SU-DHL-6 (cell line): Measurements from ENCODE around the gene ZNF197.

Experiments used
- H2AFZ ChIP-seq: fragments of 200-600 bp; sonication (generic); 2 replicates; pipeline ENCODE4 v1.6.1; 2014; ENCODE audit warnings: low read depth, mild to moderate bottlenecking, moderate library complexity, mixed read lengths, antibody characterized with exemption, low read length; ENCODE audit not compliant: severe bottlenecking
- H3F3A ChIP-seq: fragments of 200-600 bp; shearing (Covaris generic); 2 replicates; pipeline ENCODE4 v1.6.0; 2016; ENCODE audit warnings: antibody characterized with exemption, mild to moderate bottlenecking; ENCODE audit not compliant: insufficient read depth
- H3K27ac ChIP-seq: fragments of 200-600 bp; sonication (generic); 2 replicates; pipeline ENCODE4 v1.5.1; 2016; ENCODE audit warnings: low read depth, mild to moderate bottlenecking, low read length, moderate library complexity, mixed read lengths
- H3K27me3 ChIP-seq: fragments of 200-600 bp; sonication (generic), shearing (Covaris generic); 2 replicates; pipeline ENCODE4 v1.6.0; 2014; ENCODE audit warnings: mild to moderate bottlenecking, low read length
- H3K36me3 ChIP-seq: fragments of 200-600 bp; sonication (generic); 2 replicates; pipeline ENCODE4 v1.6.1; 2014; ENCODE audit warnings: mild to moderate bottlenecking, low read length, mixed read lengths
- H3K4me2 ChIP-seq: fragments of 300-600, 200-600 bp; shearing (Covaris generic), sonication (generic); 2 replicates; pipeline ENCODE4 v1.6.0; 2014; ENCODE audit warnings: low read length, low read depth, mild to moderate bottlenecking; ENCODE audit not compliant: poor library complexity, severe bottlenecking
- H3K4me3 ChIP-seq: fragments of 200-600 bp; sonication (generic); 2 replicates; pipeline ENCODE4 v1.5.1; 2014; ENCODE audit warnings: antibody characterized with exemption, low read length, mild to moderate bottlenecking, mixed read lengths; ENCODE audit not compliant: insufficient read depth, poor library complexity, severe bottlenecking
- H3K79me2 ChIP-seq: fragments of 200-600 bp; sonication (generic); 2 replicates; pipeline ENCODE4 v1.6.1; 2014; ENCODE audit warnings: mild to moderate bottlenecking, low read length, moderate library complexity; ENCODE audit not compliant: insufficient read depth
- H3K9ac ChIP-seq: fragments of 200-600 bp; sonication (generic); 2 replicates; pipeline ENCODE4 v1.7.0; 2014; ENCODE audit warnings: mild to moderate bottlenecking, low read length
- H3K9me2 ChIP-seq: fragments of 200-600 bp; sonication (generic); replicated peaks from 2 replicates; pipeline ENCODE4 v1.6.1; 2014; ENCODE audit warnings: low read length; ENCODE audit not compliant: insufficient read depth
- H3K9me3 ChIP-seq: fragments of 200-600 bp; sonication (generic); 2 replicates; pipeline ENCODE4 v1.6.1; 2014; ENCODE audit warnings: low read length, mixed read lengths; ENCODE audit not compliant: insufficient read depth
- H4K20me1 ChIP-seq: fragments of 200-600 bp; sonication (generic); 2 replicates; pipeline ENCODE4 v1.6.1; 2014; ENCODE audit warnings: low read depth, mild to moderate bottlenecking, antibody characterized with exemption, low read length, moderate library complexity, mixed read lengths
- EZH2phosphoT487 ChIP-seq: fragments of 200-600 bp; sonication (generic), shearing (Covaris generic); conservative IDR thresholded peaks from 2 replicates; pipeline ENCODE4 v1.6.1; 2018; ENCODE audit warnings: mild to moderate bottlenecking, antibody characterized with exemption, low read length, moderate library complexity, mixed read lengths
- TF ChIP-seq, protein P1 (sequence below): fragments of 200-600 bp; sonication (generic); IDR thresholded peaks from one replicate; pipeline ENCODE4 v1.5.1; 2017; ENCODE audit warnings: antibody characterized with exemption, mild to moderate bottlenecking, low read length, moderate library complexity; ENCODE audit not compliant: insufficient read depth, poor library complexity, severe bottlenecking

Gene ZNF197

DNA sequence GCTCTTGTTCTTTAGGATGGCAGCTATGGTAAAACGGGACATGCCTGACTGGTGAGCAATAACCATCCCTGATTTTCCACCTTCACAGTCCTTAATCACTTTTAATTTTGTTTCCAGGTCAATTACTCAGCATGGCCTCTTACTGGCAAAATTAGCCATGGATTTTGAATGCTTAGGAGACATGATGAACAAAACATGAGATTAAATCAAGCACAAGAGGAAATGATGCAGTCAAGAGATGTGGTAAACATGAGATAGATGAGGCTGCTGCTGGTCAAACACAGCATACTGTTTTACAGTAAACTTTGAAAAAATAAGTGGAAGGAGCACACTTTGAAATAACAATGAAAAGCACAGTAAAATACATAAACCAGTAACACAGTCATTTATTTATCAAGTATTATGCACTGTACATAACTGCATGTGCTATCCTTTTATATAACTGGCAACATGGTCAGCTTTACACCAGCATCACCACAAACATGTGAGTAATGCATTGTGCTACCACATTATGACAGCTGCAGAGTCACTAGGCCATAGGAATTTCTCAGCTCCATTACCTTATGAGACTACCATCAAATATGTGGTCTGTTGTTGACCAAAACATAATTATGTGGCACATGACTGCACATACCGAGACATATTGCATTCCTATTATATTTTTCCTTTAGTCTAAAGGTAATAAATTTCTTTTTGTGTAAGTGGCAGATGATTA is 57.5 kb downstream of the ZNF197 start:
- Histone ChIP-seq H3K27ac (no peak overlapping the region), H3K79me2 (no peaks in the 10 kb centered on the region), H3K9me3 (no peaks in the 10 kb centered on the region), H3K9me2 (no peaks in the 10 kb centered on the region), H3K4me3 (no peak overlapping the region), H4K20me1 (no peaks in the 10 kb centered on the region), H3K36me3 (no peaks in the 10 kb centered on the region), H3K9ac (no peak overlapping the region), H3K27me3 (no peaks in the 10 kb centered on the region), H2AFZ (no peak overlapping the region), H3F3A (no peaks in the 10 kb centered on the region), H3K4me2 (no peak overlapping the region)
- no peak for TF ChIP-seq EZH2phosphoT487
- TF ChIP-seq, protein P1, sequence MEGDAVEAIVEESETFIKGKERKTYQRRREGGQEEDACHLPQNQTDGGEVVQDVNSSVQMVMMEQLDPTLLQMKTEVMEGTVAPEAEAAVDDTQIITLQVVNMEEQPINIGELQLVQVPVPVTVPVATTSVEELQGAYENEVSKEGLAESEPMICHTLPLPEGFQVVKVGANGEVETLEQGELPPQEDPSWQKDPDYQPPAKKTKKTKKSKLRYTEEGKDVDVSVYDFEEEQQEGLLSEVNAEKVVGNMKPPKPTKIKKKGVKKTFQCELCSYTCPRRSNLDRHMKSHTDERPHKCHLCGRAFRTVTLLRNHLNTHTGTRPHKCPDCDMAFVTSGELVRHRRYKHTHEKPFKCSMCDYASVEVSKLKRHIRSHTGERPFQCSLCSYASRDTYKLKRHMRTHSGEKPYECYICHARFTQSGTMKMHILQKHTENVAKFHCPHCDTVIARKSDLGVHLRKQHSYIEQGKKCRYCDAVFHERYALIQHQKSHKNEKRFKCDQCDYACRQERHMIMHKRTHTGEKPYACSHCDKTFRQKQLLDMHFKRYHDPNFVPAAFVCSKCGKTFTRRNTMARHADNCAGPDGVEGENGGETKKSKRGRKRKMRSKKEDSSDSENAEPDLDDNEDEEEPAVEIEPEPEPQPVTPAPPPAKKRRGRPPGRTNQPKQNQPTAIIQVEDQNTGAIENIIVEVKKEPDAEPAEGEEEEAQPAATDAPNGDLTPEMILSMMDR = no peak

DNA sequence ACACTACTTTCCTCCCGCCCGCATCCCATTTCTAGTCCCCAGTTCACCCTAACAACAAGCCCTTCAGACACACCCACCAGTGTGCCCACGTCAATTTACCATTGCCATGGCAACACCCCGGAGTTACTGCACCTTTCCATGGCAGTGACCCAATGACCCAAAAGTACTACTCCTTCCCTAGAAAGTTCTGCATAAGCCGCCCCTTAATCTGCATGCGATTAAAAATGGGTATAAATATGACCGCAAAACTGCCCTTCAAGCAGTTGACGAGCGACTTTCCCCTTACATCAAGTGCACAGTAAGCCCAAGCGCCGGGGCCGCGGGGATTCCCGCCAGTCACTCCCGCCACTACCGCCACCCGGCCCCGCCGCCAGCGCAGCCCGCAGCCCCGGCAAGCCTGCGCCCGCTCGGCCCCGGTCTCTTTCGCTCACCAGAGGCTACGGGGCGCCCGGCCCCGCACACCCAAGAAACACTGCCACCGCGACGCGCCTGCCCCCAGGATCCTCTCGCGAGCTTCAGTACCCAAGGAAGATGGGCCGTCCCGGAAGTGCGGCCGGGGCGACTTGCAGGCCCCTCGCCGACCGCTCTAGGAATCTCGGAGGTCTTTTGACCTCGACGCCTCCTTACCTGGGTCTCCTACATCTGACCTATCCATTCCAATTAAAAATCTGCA is 60.4 kb downstream of the ZNF197 start:
- no peaks in the 10 kb centered on the region for H3K9me3 ChIP-seq
- peak overlapping the region; percentile 54 for H3K4me2 ChIP-seq
- H3F3A ChIP-seq = no peaks in the 10 kb centered on the region
- TF ChIP-seq, protein P1 = no peak
- TF ChIP-seq EZH2phosphoT487 = no peak
- H3K4me3 ChIP-seq = peak overlapping the region; percentile 63
- H3K36me3 ChIP-seq = no peaks in the 10 kb centered on the region
- no peaks in the 10 kb centered on the region for H3K79me2 ChIP-seq
- no peaks in the 10 kb centered on the region for H3K27me3 ChIP-seq
- H2AFZ ChIP-seq = peak overlapping the region; percentile 85
- H4K20me1 ChIP-seq = no peaks in the 10 kb centered on the region
- no peak overlapping the region for H3K27ac ChIP-seq
- peak overlapping the region; percentile 50 for H3K9ac ChIP-seq
- H3K9me2 ChIP-seq = no peaks in the 10 kb centered on the region

DNA sequence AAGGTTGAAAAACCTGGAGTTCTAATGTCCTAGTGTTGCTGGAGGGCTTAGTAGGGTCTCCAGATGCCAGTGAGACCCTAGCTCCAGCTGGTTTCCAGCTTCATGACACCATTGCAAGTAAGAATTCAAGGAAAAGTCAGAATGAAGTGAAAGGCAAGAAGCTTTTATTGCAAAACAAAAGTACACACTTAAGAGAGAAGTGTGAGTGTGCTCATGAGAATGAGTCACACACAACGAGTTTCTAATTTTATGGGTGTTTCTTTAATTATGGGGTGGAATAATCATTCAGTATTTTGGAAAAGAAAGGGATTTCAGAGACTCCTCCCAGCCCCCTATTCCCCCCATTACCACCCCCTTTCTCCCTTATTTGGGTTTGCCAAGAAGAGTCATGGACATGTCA is 63.1 kb downstream of the ZNF197 start:
- no peaks in the 10 kb centered on the region for H3K9me3 ChIP-seq
- no peaks in the 10 kb centered on the region for H3K27me3 ChIP-seq
- H2AFZ ChIP-seq = no peak overlapping the region

More for the DNA sequence above, 63.1 kb downstream of the ZNF197 start:
- no peaks in the 10 kb centered on the region for H4K20me1 ChIP-seq
- no peaks in the 10 kb centered on the region for H3K79me2 ChIP-seq
- H3K27ac ChIP-seq = no peak overlapping the region
- H3K4me3 ChIP-seq = no peak overlapping the region
- no peak for TF ChIP-seq EZH2phosphoT487
- TF ChIP-seq, protein P1 = no peak
- no peak overlapping the region for H3K9ac ChIP-seq
- no peaks in the 10 kb centered on the region for H3F3A ChIP-seq
- H3K36me3 ChIP-seq = no peaks in the 10 kb centered on the region
- H3K4me2 ChIP-seq = no peak overlapping the region
- H3K9me2 ChIP-seq = no peaks in the 10 kb centered on the region
